GM12801 (cell line): Measurements from ENCODE around the gene CDKL5.

Experiments
- CTCF ChIP-seq: IDR thresholded peaks from one replicate; pipeline ENCODE4 v1.5.1; 2011; ENCODE audit warnings: control low read depth; ENCODE audit not compliant: insufficient read length; ENCODE audit errors: extremely low read depth

Gene CDKL5

DNA sequence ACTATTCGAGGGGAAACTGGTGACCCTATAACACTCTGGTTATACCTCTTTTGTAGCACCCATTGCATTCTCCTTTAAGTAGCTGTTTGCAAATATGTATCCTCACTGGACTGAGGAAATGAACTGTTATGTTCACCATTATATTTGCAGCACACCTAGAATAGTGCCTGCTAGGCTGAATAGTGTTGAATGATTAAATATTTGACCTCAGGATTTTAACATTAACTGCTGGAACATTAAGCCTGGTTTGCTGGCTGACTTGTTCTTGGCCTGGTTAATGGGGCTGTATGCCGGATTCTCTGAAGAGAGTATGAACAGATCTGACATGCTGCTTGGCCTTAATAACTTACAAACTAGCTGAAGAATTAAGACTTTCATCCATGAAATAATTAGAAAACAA, 166.4 kb downstream of the CDKL5 start:
- TF ChIP-seq CTCF = no peak

DNA sequence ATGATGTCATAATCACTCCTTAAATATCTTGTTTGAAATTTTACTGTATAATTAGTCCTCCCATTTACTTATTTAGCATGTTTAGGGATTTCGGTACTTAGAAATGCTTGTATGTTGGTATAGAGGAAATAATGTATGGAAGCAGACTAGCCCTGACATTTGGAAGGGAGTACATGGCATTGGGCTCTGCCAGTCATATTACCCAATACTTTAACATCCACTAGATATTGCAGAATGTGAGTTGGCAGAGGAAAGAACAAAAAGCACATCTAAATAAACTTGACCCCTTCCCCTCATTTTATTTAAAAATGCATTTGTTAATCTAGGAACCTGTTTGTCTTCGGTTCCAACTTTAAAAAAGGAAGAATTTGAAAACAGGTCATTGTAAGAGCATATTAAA, 168.7 kb downstream of the CDKL5 start:
- TF ChIP-seq CTCF = no peak

GRCh38 chrX:18596096-18596495, 170.7 kb downstream of the CDKL5 start:
- TF ChIP-seq CTCF = no peak

- TF ChIP-seq CTCF = no peak
Observed at GRCh38 chrX:18598413-18598812, 173.0 kb downstream of the CDKL5 start.

- TF ChIP-seq CTCF = no peak
Observed at GRCh38 chrX:18607966-18608365, 182.6 kb downstream of the CDKL5 start.

GRCh38 chrX:18613930-18614639, 188.7 kb downstream of the CDKL5 start:
- TF ChIP-seq CTCF = no peak

- TF ChIP-seq CTCF = no peak
Observed at GRCh38 chrX:18616688-18617406, 191.4 kb downstream of the CDKL5 start.
